ENCODE results near the gene AFF2.

The AFF2 gene

GRCh38 chrX:148768296-148768695, 267.9 kb downstream of the AFF2 start:
- no peak for DNase-seq

- no peak for DNase-seq
Observed at GRCh38 chrX:148771440-148771839, 271.0 kb downstream of the AFF2 start.

GRCh38 chrX:148774276-148774675, 273.9 kb downstream of the AFF2 start:
- no peak for DNase-seq

GRCh38 chrX:148784137-148784536, 283.7 kb downstream of the AFF2 start:
- no peak for DNase-seq

GRCh38 chrX:148784856-148785255, 284.4 kb downstream of the AFF2 start:
- DNase-seq, result no peak

GRCh38 chrX:148785256-148785655, 284.8 kb downstream of the AFF2 start:
- no peak for DNase-seq

- no peak for DNase-seq
Observed at GRCh38 chrX:148788449-148788848, 288.0 kb downstream of the AFF2 start.

GRCh38 chrX:148794350-148794749, 293.9 kb downstream of the AFF2 start:
- DNase-seq, result no peak

GRCh38 chrX:148804579-148805355, 304.4 kb downstream of the AFF2 start:
- no peak for DNase-seq

- DNase-seq, result no peak
Observed at GRCh38 chrX:148806145-148806870, 305.9 kb downstream of the AFF2 start.

- no peak for DNase-seq
Observed at GRCh38 chrX:148808833-148809232, 308.4 kb downstream of the AFF2 start.

- no peak for DNase-seq
Observed at GRCh38 chrX:148811236-148811635, 310.8 kb downstream of the AFF2 start.

GRCh38 chrX:148813422-148813821, 313.0 kb downstream of the AFF2 start:
- DNase-seq, result no peak

GRCh38 chrX:148813967-148814366, 313.6 kb downstream of the AFF2 start:
- no peak for DNase-seq

GRCh38 chrX:148815218-148815961, 315.0 kb downstream of the AFF2 start:
- DNase-seq, result no peak

- DNase-seq, result no peak
Observed at GRCh38 chrX:148823986-148824385, 323.6 kb downstream of the AFF2 start.

- no peak for DNase-seq
Observed at GRCh38 chrX:148825696-148826095, 325.3 kb downstream of the AFF2 start.

GRCh38 chrX:148836741-148837140, 336.3 kb downstream of the AFF2 start:
- DNase-seq, result no peak

- no peak for DNase-seq
Observed at GRCh38 chrX:148850631-148851030, 350.2 kb downstream of the AFF2 start.

GRCh38 chrX:148854306-148854705, 353.9 kb downstream of the AFF2 start:
- no peak for DNase-seq

- DNase-seq, result no peak
Observed at GRCh38 chrX:148856505-148856904, 356.1 kb downstream of the AFF2 start.

- DNase-seq, result no peak
Observed at GRCh38 chrX:148865277-148866210, 365.1 kb downstream of the AFF2 start.

Measured in activated gamma-delta T cell (primary cell).